Mesodermal cell (in vitro differentiated cells): ENCODE data around the gene MEI1.

ENCODE experiments used
- H3K27ac ChIP-seq: 2 replicates; pipeline ENCODE4 v1.7.0; 2013; ENCODE audit warnings: mild to moderate bottlenecking, low read depth, low read length, moderate library complexity; ENCODE audit not compliant: severe bottlenecking
- H3K36me3 ChIP-seq: 2 replicates; pipeline ENCODE4 v1.7.1; 2013; ENCODE audit warnings: mild to moderate bottlenecking, low read length, moderate library complexity; ENCODE audit not compliant: control insufficient read depth, insufficient read depth
- H3K4me1 ChIP-seq: one replicate; pipeline ENCODE4 v1.7.1; 2013; ENCODE audit warnings: mild to moderate bottlenecking, low read length; ENCODE audit not compliant: insufficient read depth, control insufficient read depth, poor library complexity, severe bottlenecking
- H3K4me3 ChIP-seq: 2 replicates; pipeline ENCODE4 v1.7.0; 2013; ENCODE audit warnings: low read length, control low read depth, mild to moderate bottlenecking; ENCODE audit not compliant: insufficient read depth, poor library complexity, severe bottlenecking; ENCODE audit errors: extremely low read depth
- H3K9me3 ChIP-seq: 2 replicates; pipeline ENCODE4 v1.7.1; 2013; ENCODE audit warnings: mild to moderate bottlenecking, low read length, moderate library complexity; ENCODE audit not compliant: control insufficient read depth
- whole genome bisulfite sequencing, 2 experiments: methylation state at CpG; one replicate each; pipeline ENCODE4 v1.1.5; 2013; ENCODE audit warnings: missing lambda C conversion rate in 2 of 2; ENCODE audit not compliant: insufficient coverage in 2 of 2; 5-methylcytosine and 5-hydroxymethylcytosine counted together

The MEI1 gene

DNA sequence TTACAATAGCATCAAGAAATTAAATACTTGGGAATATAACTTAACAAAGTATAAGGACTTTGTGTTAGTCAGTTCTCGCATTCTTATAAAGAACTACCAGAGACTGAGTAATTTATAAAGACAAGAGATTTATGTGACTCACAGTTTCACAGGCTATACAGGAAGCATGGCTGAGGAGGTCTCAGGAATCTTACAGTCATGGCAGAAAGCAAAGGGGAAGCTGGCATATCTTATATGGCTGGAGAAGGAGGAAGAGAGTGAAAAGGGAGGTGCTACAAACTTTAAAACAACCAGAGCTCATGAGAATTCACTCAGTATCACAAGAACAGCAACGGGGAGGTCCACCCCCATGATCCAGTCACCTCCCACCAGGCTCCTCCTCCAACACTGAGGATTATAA is 69.1 kb downstream of the MEI1 start:
- WGBS, 2 experiments, result no CpG with 5 or more reads among the region's 2 CpGs
- Histone ChIP-seq H3K4me1 (peaks cover 4% of the 10 kb centered on the region), H3K4me3 (no peak overlapping the region), H3K27ac (peak overlapping the region; percentile 33), H3K9me3 (no peaks in the 10 kb centered on the region), H3K36me3 (no peaks in the 10 kb centered on the region)

DNA sequence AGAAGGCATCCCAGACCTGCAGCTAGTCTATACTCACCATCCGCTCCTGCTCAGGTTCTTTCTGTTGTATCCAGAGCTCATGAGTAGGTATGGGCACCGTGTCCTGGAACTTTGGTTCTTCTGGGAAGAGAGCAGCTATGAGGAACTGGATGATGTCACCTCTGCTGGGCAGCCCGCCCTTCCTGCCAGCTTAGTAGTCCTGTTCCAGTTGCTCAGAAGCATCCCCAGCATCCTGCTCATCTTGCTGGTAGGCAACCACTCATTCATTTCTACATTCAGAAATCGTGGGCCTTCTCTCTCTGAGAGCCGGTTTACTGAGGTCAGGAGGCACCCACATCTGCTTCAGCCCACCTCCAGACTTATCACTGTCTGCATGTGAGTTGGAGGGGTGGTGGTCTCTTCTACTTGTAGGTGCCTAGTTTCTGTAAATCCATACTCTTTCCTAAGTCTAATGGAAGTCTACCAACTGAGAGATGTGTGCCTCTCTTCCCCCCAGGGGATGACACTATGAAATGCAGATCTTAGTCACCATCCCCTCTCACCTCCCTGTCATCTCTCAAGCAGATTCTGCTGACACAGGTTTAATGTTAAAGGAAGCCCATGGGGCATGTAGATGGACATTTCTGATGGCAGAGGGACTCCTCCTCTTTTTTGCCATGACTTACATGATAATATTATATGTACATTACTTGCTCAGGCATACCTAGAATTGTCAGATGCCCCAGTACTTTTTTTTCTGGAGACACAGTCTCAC is 71.6 kb downstream of the MEI1 start:
- WGBS, 2 experiments, result 88 to 93% methylated on average over 2 of the region's 5 CpGs
- no peak overlapping the region for H3K27ac ChIP-seq
- peaks cover 5% of the 10 kb centered on the region for H3K4me1 ChIP-seq
- H3K9me3 ChIP-seq, result no peaks in the 10 kb centered on the region
- H3K36me3 ChIP-seq, result no peaks in the 10 kb centered on the region
- no peak overlapping the region for H3K4me3 ChIP-seq

DNA sequence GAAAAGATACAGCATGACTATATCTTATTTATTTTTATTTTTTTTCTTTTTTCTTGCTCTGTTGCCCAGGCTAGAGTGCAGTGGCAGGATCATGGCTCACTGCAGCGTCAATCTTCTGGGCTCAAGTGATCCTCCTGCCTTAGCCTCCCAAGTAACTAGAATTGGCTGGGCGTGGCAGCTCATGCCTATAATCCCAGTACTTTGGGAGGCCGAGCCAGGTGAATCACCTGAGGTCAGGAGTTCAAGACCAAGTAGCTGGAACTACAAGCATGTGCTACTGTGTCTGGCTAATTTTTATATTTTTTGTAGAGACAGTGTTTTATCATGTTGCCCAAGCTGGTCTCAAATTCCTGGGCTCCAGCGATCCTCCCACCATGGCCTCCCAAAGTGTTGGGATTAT is 72.9 kb downstream of the MEI1 start:
- 97 to 100% methylated on average over 2 to 4 of the region's 4 CpGs for WGBS, 2 experiments
- H3K27ac ChIP-seq, result no peak overlapping the region

DNA sequence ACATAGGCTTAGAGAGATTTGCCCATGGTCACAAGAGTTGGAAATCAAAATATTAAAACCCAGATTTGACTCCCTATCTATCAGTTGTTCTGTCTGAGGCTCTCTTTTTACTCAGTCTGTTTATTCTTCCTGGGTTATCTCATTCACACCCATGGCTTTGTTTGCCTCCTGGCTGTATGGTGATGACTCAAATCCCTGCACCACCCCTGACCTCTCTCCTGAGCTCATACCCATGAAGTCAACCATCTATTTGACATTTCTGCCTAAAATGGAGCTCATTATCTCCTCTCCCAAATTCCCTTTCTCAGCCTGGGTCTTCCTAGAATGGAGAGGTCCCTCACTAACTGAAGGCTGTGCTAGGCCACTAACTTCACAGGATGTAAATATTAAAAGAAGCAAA is 73.3 kb downstream of the MEI1 start:
- Histone ChIP-seq H3K4me1 (peaks cover 7% of the 10 kb centered on the region), H3K27ac (no peak overlapping the region), H3K9me3 (no peaks in the 10 kb centered on the region), H3K36me3 (no peaks in the 10 kb centered on the region), H3K4me3 (no peak overlapping the region)

More for the DNA sequence above, 72.9 kb downstream of the MEI1 start:
- Histone ChIP-seq H3K9me3 (no peaks in the 10 kb centered on the region), H3K4me3 (no peak overlapping the region), H3K36me3 (no peaks in the 10 kb centered on the region), H3K4me1 (peaks cover 7% of the 10 kb centered on the region)

DNA sequence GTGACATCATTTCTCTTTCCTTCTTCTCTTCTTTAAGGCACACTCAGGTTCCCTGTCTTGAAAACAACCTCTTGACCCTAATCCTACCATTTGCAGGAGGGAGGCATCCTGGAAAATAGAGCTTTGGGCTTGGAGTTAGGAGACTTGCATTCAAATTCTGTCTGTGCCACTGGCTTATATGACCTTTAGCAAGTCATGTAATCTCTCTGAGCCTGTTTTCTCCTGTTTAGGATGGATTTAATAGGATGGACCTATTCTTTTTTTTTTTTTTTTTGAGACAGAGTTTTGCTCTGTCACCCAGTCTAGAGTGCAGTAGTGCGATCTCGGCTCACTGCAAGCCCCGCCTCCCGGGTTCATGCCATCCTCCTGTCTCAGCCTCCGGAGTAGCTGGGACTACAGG is 76.0 kb downstream of the MEI1 start:
- WGBS, 2 experiments, result 93 to 98% methylated on average over 2 to 5 of the region's 5 CpGs
- Histone ChIP-seq H3K4me1 (peaks cover 3% of the 10 kb centered on the region), H3K4me3 (no peak overlapping the region), H3K27ac (no peak overlapping the region), H3K36me3 (no peaks in the 10 kb centered on the region), H3K9me3 (no peaks in the 10 kb centered on the region)

DNA sequence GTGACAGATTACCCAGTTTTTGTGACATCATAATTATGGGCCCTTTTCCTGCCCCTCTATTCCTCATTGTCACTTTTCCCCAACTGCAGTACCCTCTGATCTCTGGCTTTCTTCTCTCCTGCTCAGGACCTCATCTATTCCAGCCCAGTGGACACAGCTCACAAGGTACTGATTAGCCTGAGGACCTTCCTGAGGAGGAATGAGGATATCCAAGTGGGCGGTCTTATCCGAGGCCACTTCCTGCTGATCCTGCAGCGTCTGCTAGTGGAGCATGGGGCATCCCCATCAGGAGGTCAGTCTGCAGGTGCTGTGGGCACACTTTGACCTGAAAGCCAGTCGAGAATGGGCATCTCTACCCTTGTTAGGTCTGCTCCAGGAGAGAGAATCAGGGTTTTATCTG is 76.7 kb downstream of the MEI1 start:
- 73 to 84% methylated on average over 3 to 4 of the region's 4 CpGs for WGBS, 2 experiments

DNA sequence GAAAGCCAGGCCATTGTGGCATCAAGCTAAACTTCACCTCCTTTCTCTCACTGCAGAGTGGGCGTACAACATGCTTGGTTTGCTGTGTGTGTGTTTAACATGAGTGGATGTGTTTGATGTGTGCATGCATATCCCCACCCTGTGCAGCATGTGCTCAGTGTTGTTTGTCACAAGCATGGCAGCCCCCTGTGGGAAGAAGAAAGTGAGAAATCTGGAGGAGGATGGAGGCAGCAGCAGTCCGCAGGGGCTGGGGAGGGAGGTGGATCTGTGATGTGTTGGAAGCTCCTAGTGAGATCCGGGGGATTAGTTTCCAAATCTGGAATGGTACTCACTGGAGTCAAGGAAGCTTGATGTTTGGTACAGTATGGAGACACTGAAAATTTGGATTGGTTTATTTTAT is 77.1 kb downstream of the MEI1 start:
- Histone ChIP-seq H3K27ac (no peak overlapping the region), H3K36me3 (no peaks in the 10 kb centered on the region), H3K4me3 (no peak overlapping the region), H3K9me3 (no peaks in the 10 kb centered on the region), H3K4me1 (peaks cover 7% of the 10 kb centered on the region)
- 92 to 100% methylated on average over 2 to 3 of the region's 3 CpGs for WGBS, 2 experiments

More for the DNA sequence above, 76.7 kb downstream of the MEI1 start:
- Histone ChIP-seq H3K27ac (no peak overlapping the region), H3K4me3 (no peak overlapping the region), H3K36me3 (no peaks in the 10 kb centered on the region), H3K9me3 (no peaks in the 10 kb centered on the region), H3K4me1 (peaks cover 4% of the 10 kb centered on the region)

DNA sequence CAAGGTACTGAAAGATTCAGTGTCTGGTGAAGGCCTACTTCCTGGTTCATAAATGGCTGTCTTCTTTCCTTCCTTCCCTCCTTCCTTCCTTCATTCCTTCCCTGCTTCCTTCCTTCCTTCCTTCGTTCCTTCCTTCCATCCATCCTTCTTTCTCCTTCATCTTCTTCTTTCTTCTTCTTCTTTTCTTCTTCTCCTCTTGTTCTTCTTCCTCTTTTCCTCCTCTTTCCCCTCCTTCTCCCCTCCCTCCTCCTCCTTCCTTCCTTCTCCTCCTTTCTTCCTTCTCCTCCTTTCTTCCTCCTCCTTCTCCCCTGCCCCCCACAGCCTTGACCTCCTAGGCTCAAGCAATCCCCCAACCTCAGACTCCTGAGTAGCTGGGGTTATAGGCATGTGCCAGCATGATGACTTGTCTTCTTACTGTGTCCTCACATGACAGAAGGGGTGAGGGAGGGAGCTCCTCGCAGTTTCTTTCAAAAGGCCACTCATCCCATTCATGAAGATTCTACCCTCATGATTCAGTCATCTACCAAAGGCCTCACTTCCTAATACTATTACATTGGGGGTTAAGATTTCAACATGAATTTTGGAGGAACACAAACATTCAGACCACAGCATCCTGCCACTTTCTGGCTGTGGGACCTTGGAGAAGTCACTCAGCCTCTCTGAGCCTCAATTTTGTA is 78.6 kb downstream of the MEI1 start:
- Histone ChIP-seq H3K4me3 (no peak overlapping the region), H3K4me1 (peaks cover 7% of the 10 kb centered on the region), H3K27ac (no peak overlapping the region), H3K36me3 (no peaks in the 10 kb centered on the region), H3K9me3 (no peaks in the 10 kb centered on the region)
- WGBS, 2 experiments, result 88 to 93% methylated on average over 1 of the region's 2 CpGs

DNA sequence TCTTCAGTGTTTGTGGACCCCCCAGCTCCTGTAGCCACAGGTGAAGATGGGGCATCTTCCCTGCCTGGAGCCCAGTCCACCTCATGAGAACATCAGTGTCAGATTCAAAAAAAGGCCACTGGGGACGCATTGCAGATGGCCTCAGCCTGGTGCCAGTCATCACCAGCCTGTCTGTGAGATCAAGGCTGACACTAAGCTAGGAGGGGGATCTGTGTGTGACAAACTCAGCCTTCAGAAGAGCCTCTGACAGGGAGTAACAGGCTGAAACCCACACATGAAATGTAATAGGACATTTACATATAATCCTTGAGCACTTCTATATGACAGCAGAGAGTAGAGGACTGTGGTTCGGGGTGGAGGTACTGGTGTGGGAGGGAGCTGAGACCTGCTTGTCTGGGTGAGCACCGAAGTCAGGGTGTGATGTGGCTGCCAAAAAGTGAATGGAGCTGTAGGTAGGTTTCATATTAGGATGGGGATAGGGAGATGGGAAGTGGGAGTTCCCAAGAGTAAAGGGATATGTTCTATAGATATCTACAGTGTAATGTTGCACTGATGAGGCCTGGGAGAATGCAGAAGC is 80.7 kb downstream of the MEI1 start:
- 0 to 94% methylated on average over 1 to 2 of the region's 3 CpGs for WGBS, 2 experiments
- Histone ChIP-seq H3K36me3 (no peaks in the 10 kb centered on the region), H3K9me3 (no peaks in the 10 kb centered on the region), H3K4me3 (no peak overlapping the region), H3K27ac (no peak overlapping the region), H3K4me1 (peaks cover 7% of the 10 kb centered on the region)

DNA sequence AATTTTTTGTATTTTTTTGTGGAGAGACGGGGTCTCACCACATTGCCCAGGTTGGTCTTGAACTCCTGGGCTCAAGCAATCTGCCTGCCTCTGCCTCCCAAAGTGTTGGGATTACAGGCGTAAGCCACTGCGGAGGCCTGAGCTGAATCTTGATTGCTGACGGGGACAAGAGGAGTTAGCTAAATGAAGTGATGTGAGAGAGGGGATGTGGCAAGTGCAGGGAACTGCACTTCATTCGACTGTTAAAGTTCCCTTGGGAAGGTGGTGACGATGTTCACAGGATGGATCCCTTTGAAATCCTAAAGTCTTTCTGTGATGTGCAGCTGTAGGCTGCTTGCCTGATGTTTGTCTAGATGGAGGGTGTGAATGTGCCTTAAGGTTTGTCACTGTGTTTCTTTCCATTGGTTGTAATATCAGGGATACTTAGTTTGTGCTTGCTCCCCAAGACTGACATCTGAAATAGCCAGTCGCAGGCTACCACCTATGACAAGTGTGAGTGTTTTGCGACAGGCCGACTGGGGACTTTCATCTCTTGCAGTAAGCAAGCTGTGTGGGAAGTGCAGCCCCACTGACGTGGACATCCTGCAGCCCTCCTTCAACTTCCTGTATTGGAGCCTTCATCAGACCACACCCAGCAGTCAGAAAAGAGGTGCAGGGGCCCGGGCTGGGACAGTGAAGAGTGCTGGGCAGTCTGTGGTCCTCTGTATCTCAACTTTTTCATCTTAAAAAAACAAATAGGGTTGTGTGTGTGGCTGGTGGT is 81.6 kb downstream of the MEI1 start:
- Histone ChIP-seq H3K36me3 (no peaks in the 10 kb centered on the region), H3K4me1 (peaks cover 6% of the 10 kb centered on the region), H3K9me3 (no peaks in the 10 kb centered on the region), H3K27ac (no peak overlapping the region), H3K4me3 (no peak overlapping the region)
- whole genome bisulfite sequencing, 2 experiments, result 78% methylated on average over 10 of the region's 11 CpGs
